ENCODE results near the gene PTHLH.
A peak's percentile ranks its signal among the peaks of the same experiment; 100 is the strongest.

PTHLH gene

GRCh38 chr12:27940756-27941402 lies 31.7 kb downstream of the PTHLH start:
- H3K27ac ChIP-seq, result no peak overlapping the region
- peak; percentile 97 for TF ChIP-seq CTCF (conservative IDR thresholded peaks at IDR 0.05)

GRCh38 chr12:27940245-27940644 lies 32.3 kb downstream of the PTHLH start:
- TF ChIP-seq CTCF (conservative IDR thresholded peaks at IDR 0.05), result no peak

GRCh38 chr12:27937768-27938167 lies 34.8 kb downstream of the PTHLH start:
- H3K27ac ChIP-seq, result no peak overlapping the region
- TF ChIP-seq CTCF (conservative IDR thresholded peaks at IDR 0.05), result no peak

More at GRCh38 chr12:27940245-27940644, 32.3 kb downstream of the PTHLH start:
- no peak overlapping the region for H3K27ac ChIP-seq

- no peak overlapping the region for H3K27ac ChIP-seq
These were observed 36.3 kb downstream of the PTHLH start for GRCh38 chr12:27936196-27936595.

GRCh38 chr12:27934276-27934675 lies 38.3 kb downstream of the PTHLH start:
- no peak overlapping the region for H3K27ac ChIP-seq
- TF ChIP-seq CTCF (conservative IDR thresholded peaks at IDR 0.05), result no peak

More at GRCh38 chr12:27936196-27936595, 36.3 kb downstream of the PTHLH start:
- TF ChIP-seq CTCF (conservative IDR thresholded peaks at IDR 0.05), result no peak

GRCh38 chr12:27931390-27931789 lies 41.1 kb downstream of the PTHLH start:
- TF ChIP-seq CTCF (conservative IDR thresholded peaks at IDR 0.05), result no peak
- H3K27ac ChIP-seq, result no peak overlapping the region

GRCh38 chr12:27927347-27927746 lies 45.2 kb downstream of the PTHLH start:
- TF ChIP-seq CTCF (conservative IDR thresholded peaks at IDR 0.05), result no peak
- no peak overlapping the region for H3K27ac ChIP-seq

Data from VCaP (cell line).